GM19099 (cell line): ENCODE data around the gene CCDC71L.
A peak's percentile ranks its signal among the peaks of the same experiment; 100 is the strongest.

Experiments
- POLR2A ChIP-seq: IDR thresholded peaks from 3 replicates; pipeline ENCODE4 v1.6.1; 2011; ENCODE audit warnings: low read depth; ENCODE audit not compliant: insufficient read length; ENCODE audit errors: extremely low read depth

Gene CCDC71L

DNA sequence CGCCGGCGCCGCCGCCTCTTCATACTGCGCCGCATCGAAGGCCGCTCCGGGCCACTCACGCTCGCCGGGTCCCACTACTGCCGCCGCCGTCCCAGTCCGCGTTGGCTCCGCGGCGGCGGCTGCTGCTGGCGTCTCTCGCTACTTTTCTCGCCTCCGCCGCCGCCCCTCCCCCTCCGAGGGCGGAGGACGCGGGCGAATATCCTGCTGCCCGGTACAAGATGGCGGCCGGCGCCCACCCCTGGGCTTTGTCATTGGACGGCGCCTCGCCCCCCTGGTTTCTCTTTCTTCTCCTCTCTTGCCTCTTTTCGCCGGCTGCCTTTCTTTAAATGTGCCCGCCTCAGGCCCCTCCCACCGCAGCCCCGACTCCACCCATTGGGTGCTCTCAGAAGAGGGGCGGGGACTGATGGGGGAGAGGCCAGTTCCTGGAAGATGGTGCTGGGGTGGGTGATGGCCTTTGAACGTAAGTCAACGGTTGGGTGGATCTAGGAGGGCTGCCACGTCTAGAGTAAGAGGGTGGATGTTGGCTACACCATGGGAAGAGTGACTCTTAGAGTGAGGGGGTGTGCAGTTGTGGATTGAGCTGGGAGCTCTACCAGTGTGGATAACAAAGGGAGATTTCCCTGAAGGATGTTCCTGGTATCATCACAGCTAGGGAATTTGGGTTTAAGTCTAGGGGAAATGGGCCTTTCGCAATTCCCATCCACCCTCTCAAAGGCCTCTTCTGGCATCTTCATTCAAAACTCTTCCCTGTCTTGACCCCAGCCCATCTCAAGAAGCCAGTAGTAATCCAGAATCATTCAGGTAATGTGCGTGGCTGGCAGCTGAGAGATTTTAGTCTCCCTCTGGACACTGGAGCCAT, at the start of gene CCDC71L:
TSS of gene CCDC71L (minus strand) at position 297 of the 859 bp plus-strand sequence. CDS start at position 35, 262 bp downstream.
- peak; percentile 48 for TF ChIP-seq POLR2A

DNA sequence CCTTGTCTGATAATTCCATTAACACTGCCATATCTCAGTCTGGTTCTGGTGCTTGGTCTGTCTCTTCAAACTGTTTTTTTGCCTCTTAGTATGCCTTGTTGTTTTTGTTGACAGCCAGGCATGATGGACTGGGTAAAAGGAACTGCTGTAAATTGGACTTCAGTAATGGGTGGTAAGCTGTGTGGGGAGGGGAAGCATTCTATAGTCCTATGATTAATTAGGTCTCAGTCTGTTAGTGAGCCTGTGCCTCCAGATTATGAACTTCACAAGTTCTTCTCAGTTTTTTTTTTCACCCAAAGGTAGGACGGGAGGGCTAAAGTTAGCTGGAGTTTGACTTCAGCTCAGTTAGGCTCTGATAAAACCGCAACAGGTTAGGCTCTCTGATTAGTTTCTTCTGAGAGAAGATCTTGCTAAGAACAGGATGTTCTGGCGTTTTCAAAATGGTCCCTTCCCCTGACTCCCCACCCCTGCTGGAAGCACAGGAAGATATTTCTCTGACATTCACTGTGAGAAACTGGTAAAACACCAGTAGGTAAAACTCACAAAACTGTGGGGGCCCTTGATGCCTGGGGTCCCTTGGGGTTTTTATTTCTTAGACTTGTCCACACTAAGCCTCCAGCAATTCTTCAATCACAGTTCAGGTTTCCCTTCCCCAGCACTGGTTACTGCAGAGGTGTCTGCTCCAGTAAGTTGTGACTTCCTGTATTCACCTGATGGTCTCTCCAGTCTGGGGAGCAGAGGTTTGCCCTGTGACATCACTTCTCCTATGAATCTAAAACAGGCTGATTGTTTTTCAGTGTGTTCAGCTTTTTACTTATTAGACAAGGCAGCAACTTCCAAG, 43.3 kb upstream of the CCDC71L start:
- TF ChIP-seq POLR2A = no peak

GRCh38 chr7:106693677-106694353, 32.9 kb upstream of the CCDC71L start:
- TF ChIP-seq POLR2A = no peak

DNA sequence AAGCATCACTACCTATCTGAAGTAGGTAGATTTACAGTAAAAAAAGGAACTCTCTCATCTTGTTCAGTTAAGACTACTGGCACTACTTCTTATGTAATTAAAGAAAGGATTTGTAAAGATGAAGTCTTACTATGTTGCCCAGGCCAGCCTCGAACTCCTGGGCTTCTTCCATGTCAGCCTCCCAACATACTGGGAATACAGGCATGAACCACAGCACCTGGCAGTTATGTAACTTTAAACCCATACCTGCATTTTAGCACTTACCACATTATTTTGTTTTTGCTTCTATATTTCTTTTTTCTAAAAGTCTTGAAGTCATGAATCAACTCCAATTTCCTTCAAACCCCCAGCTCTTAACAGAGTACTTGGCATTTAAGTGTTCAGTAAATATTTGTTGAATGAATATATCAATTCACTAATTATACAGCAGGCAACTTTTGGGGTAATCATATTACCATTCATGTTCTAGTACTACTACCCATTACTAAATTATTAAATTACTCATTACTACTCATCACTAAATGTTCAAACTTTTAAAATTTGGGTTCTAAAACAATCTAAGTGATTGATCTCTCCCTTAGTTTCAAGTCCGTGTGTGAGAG, 31.6 kb upstream of the CCDC71L start:
- no peak for TF ChIP-seq POLR2A

GRCh38 chr7:106683941-106684340, 23.0 kb upstream of the CCDC71L start:
- TF ChIP-seq POLR2A = no peak

DNA sequence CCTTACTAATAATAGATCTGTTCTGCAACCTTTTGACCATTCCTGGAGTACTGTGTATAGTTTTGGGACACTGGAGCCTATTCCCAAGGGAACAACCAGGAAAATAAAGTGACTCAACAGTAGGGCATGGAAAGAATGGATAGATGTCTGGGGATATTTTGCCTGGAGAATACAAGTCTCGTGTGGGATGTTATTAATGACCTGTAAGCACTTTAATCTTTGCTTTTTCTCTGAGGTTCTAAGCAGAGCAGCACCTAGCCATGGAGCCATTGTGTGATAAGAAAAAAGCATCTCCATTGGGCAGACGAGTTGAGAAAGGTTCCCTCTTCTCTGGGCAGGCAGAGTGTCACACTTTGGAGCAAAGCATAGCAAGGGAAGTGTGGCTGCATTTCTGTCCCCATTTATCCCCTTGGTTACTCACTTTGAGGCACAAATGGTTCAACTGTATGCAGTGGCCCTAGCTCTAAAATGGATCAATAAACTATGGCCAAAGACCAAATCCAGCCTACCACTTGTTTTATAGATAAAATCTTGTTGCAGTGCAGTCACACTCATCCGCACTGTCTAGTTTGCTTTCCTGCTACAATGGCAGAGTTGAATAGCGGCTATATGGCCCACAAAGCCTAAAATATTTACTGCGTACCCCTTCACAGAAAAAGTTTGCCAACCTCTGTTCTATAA, 21.0 kb upstream of the CCDC71L start:
- TF ChIP-seq POLR2A = no peak

DNA sequence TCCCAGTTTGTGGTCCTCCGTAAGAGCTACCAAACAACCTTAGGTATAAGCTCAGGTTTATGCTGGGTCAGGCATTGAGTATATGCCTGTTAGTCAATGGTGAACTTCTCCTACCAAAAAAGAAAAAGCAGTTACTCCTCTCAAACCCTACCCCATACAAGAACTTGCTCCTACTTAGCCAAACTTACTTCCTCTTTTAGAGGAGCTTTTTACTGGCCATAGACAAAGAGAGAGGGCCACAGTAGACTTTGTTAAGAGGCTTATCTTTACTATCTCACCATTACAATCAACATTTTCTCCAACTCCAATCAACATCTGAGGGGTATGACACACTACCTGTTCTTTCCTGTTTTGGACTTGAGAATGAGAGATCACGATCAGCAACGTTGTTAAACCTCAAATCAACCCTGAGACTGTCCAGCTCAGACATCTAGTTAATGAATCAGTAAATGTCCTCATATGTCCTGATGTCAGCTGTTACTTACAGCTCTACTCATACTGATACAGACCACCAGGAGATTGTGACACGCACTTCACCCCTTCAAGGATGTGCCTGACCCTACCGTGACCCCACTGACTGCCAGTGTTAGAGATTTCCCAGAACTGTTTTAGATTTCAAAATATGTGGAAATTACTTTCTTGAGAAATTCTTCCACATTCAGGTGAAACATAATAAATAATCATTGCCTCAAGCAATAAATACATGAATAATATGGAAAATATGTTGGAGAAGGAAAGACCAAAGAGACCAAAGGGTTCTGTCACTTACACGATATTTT, 18.4 kb upstream of the CCDC71L start:
- no peak for TF ChIP-seq POLR2A

- TF ChIP-seq POLR2A = no peak
These were observed 17.8 kb upstream of the CCDC71L start for GRCh38 chr7:106678795-106679152.

GRCh38 chr7:106671160-106671559, 10.2 kb upstream of the CCDC71L start:
- TF ChIP-seq POLR2A = no peak

- no peak for TF ChIP-seq POLR2A
These were observed 8.0 kb upstream of the CCDC71L start for GRCh38 chr7:106668861-106669524.

- TF ChIP-seq POLR2A = no peak
These were observed 5.4 kb upstream of the CCDC71L start for GRCh38 chr7:106666353-106666752.

DNA sequence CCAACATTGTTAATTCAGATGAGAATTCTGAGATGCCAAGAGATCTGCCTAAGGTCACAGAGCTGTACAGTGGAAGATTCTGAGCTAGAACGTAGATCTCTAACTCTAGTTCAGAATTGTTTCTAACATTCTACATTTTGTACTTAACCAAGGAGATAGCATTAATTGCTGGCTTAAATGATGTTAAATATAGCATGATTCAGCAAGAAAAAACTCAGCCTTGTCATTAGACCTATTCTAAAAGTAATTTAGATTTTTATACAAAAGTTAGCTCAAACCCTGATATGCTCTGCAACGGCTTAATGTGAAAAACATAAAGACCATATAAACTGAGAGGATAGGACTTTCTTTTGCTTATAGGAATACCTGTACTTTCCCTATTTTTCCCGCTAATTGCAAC, 3.4 kb upstream of the CCDC71L start:
- TF ChIP-seq POLR2A = no peak

DNA sequence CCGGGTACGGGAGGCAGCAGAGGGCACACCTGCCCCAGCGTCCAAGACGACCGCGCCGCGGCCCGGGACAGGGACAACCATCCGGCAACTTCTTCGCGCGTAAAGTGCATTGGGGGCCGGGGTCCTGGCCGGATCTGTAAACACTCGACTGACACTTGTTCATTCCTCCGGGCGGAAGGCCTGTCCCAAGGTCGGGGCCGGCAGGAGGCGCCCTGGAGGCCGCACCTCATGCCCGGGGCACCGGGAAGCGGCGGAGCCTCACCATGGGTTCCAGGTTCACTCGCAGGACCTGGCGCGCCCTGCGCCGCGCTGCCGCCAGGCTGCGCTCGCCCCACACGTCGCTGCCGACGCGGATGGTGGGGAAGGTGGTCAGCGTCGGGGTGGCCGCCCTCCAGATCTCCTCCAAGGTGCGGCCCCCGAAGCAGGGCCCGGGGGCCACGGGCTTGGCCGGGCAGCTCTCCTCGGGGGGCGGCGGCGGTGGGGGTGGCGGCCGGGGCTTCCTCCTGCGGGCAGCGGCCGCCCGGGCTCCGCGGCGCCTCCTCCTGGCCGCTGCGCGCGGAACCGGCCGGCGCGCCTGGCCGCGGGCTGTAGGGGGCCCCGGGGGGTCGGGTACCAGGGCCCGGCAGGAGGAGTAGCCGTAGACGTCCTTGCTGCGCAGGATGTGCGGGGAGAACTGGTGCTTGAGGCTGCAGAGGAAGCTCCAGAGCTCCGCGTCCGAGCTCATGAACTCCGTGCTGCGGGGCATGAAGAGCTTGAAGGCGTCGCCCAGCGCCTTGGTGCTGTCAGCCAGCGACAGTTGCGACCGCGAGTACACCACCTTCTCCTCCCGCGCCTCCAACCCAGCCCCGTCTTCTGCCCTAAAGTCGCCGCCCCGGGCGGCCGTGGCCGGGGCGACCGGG, 746 bp downstream of the CCDC71L start:
- peak; percentile 8 for TF ChIP-seq POLR2A
